Hepatocyte (in vitro differentiated cells): ENCODE results near the gene LONP2. TPM values are rescaled to one million over a fixed set of nuclear protein-coding genes. Genes with fewer than 3 reads are reported as not detected.
A peak's percentile ranks its signal among the peaks of the same experiment; 100 is the strongest.

Experiments used
- DNase-seq: peaks from one replicate; pipeline ENCODE4 v3.0.0-alpha.2; 2016; ENCODE audit warnings: low spot score
- H2AFZ ChIP-seq: fragments of 200-600 bp; sonication (generic); 2 replicates; pipeline ENCODE4 v1.6.0; 2016; ENCODE audit warnings: antibody characterized with exemption, mild to moderate bottlenecking
- H3K27ac ChIP-seq: fragments of 200-600 bp; sonication (generic); 2 replicates; pipeline ENCODE4 v1.5.1; 2016; ENCODE audit warnings: mild to moderate bottlenecking
- H3K27me3 ChIP-seq: fragments of 200-600 bp; sonication (generic); 2 replicates; pipeline ENCODE4 v1.6.1; 2016
- H3K36me3 ChIP-seq: fragments of 200-600 bp; sonication (generic); replicated peaks from 2 replicates; pipeline ENCODE4 v1.5.1; 2016; ENCODE audit warnings: low read depth; ENCODE audit not compliant: insufficient read depth
- H3K4me1 ChIP-seq: fragments of 200-600 bp; sonication (generic); 2 replicates; pipeline ENCODE4 v1.5.1; 2016; ENCODE audit warnings: mild to moderate bottlenecking, moderate library complexity; ENCODE audit not compliant: insufficient read depth
- H3K4me2 ChIP-seq: fragments of 200-600 bp; sonication (generic); 2 replicates; pipeline ENCODE4 v1.6.0; 2016
- H3K4me3 ChIP-seq: fragments of 200-600 bp; sonication (generic); 2 replicates; pipeline ENCODE4 v1.5.1; 2016; ENCODE audit warnings: mild to moderate bottlenecking
- H3K79me2 ChIP-seq: fragments of 200-600 bp; sonication (generic); 2 replicates; pipeline ENCODE4 v1.6.0; 2017; ENCODE audit warnings: mild to moderate bottlenecking
- H3K9me2 ChIP-seq: fragments of 200-600 bp; sonication (generic); replicated peaks from 2 replicates; pipeline ENCODE4 v1.6.0; 2017; ENCODE audit warnings: mild to moderate bottlenecking; ENCODE audit not compliant: insufficient read depth
- H3K9me3 ChIP-seq: fragments of 200-600 bp; sonication (generic); 2 replicates; pipeline ENCODE4 v1.5.1; 2016; ENCODE audit warnings: low read depth, mild to moderate bottlenecking
- H4K20me1 ChIP-seq: fragments of 200-600 bp; sonication (generic); 2 replicates; pipeline ENCODE4 v1.6.0; 2016; ENCODE audit warnings: mild to moderate bottlenecking; ENCODE audit not compliant: insufficient read depth, poor library complexity, severe bottlenecking
- EZH2 ChIP-seq: fragments of 200-600 bp; sonication (generic); IDR thresholded peaks from 2 replicates; pipeline ENCODE4 v1.6.1; 2016; ENCODE audit warnings: antibody characterized with exemption, mild to moderate bottlenecking, borderline replicate concordance
- EZH2phosphoT487 ChIP-seq: fragments of 200-600 bp; sonication (generic); IDR thresholded peaks from one replicate; pipeline ENCODE4 v1.6.1; 2018; ENCODE audit warnings: antibody characterized with exemption, mild to moderate bottlenecking, low read depth, moderate library complexity; ENCODE audit not compliant: unreplicated experiment, severe bottlenecking
- WGBS: methylation state at CpG from one replicate; pipeline ENCODE4 v1.1.6; 2016; ENCODE audit warnings: low lambda C conversion rate; ENCODE audit errors: missing lambda C conversion rate; 5-methylcytosine and 5-hydroxymethylcytosine counted together
- polyA plus RNA-seq: library from polyadenylated mRNA; unstranded; fragments of >200 nt; fragmentation: Nextera tagmentation; extraction: Ambion mirVana; gene quantifications from 2 replicates; pipeline ENCODE4 v1.2.1, GENCODE V29; 2016
- total RNA-seq: library from RNA; depleted of rRNA; stranded (reverse); fragments of >200 nt; gene quantifications from 2 replicates; pipeline ENCODE4 v1.2.3, GENCODE V29; 2014
- TF ChIP-seq, protein P1 (sequence below): fragments of 200-600 bp; sonication (generic); IDR thresholded peaks from 2 replicates; pipeline ENCODE4 v1.5.1; 2016; ENCODE audit warnings: antibody characterized with exemption, mild to moderate bottlenecking; ENCODE audit not compliant: poor library complexity

Gene LONP2
- total and polyA plus RNA-seq, 2 experiments from 2014 or later = 30.1 to 56.8 TPM

DNA sequence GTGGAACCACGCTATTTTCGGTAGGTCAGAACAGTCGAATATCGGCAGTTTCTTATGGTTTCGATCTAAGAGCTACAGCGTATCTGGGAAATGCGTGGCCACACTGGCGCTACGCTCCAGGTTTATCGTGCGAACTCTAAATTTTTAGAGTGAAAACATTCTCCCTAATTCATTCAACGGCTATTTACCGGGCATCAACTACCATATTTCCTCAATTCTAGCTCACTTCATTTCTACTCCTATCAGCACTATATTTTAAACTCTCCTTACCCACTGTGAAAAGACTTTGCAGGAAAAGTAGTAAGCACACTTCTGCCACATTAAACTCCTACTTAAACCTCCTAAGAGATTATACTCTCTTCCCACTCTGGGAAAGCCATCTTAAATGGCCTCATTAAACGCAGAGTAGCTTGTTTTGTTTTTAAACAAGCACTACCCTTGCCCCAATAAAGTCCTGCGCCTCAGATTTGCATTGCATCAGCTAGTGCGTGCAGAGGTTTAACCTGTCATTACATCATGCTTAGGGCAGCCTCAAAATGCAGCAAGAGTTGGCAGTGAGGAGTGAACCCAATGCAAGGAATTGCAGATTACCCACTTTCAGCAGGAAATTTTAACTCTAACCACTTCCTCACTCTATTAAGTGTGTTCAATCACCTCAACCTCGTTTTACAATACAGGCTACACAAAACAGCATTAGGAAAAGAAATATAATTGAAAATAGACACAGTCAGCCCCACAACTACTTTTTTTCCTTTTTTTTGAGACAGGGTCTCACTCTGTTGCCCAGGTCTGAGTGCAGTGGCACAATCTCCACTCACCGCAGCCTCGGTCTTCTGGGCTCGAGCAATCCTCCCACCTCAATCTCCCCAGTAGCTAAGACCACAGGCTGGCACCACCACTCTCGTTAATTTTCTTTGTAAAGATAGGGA, 122.3 kb downstream of the LONP2 start:
- H4K20me1 ChIP-seq = peaks cover 90% of the 10 kb centered on the region
- no peaks in the 10 kb centered on the region for H3K9me2 ChIP-seq
- DNase-seq = peak; percentile 73
- peak overlapping the region; percentile 35 for H2AFZ ChIP-seq
- peaks cover 28% of the 10 kb centered on the region for H3K4me1 ChIP-seq
- peak overlapping the region; percentile 97 for H3K27ac ChIP-seq
- no peaks in the 10 kb centered on the region for H3K27me3 ChIP-seq
- peak overlapping the region; percentile 91 for H3K4me2 ChIP-seq
- H3K9me3 ChIP-seq = no peaks in the 10 kb centered on the region
- WGBS = 17% methylated on average over 21 of the region's 21 CpGs
- H3K36me3 ChIP-seq = no peaks in the 10 kb centered on the region
- peaks cover 97% of the 10 kb centered on the region for H3K79me2 ChIP-seq
- TF ChIP-seq, protein P1, sequence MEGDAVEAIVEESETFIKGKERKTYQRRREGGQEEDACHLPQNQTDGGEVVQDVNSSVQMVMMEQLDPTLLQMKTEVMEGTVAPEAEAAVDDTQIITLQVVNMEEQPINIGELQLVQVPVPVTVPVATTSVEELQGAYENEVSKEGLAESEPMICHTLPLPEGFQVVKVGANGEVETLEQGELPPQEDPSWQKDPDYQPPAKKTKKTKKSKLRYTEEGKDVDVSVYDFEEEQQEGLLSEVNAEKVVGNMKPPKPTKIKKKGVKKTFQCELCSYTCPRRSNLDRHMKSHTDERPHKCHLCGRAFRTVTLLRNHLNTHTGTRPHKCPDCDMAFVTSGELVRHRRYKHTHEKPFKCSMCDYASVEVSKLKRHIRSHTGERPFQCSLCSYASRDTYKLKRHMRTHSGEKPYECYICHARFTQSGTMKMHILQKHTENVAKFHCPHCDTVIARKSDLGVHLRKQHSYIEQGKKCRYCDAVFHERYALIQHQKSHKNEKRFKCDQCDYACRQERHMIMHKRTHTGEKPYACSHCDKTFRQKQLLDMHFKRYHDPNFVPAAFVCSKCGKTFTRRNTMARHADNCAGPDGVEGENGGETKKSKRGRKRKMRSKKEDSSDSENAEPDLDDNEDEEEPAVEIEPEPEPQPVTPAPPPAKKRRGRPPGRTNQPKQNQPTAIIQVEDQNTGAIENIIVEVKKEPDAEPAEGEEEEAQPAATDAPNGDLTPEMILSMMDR = no peak
- TF ChIP-seq EZH2phosphoT487 (no peak), EZH2 (no peak)
- H3K4me3 ChIP-seq = peak overlapping the region; percentile 73

DNA sequence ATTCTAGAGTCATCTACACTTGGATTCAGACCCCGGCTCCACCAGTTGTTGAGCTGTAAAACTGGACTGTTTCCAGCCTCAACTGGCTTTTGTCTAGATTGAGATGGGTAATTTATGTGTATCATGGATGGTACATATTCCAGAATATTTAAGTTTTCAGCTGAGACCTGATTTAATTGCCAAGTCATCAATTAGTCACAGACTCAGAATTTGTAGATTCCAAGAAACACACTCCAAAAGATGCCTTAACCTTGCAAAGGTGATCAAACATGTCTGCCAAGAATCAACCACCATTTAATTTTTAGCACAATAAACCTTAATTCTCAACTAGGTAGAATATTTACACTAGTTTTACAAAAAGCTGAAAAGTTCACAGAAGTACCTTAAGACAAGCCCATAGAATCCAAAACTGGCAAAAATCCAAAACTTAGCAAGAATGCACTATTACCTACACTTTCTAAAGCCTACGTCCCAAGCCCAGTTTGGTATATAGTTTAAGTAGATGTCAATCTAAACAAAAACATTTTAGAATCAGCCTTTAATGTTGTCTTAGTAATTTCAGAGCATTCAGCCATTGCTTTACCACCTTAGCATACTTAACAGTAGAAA, 123.4 kb downstream of the LONP2 start:
- WGBS = 80% methylated on average over 2 of the region's 2 CpGs
- H4K20me1 ChIP-seq = peaks cover 94% of the 10 kb centered on the region

DNA sequence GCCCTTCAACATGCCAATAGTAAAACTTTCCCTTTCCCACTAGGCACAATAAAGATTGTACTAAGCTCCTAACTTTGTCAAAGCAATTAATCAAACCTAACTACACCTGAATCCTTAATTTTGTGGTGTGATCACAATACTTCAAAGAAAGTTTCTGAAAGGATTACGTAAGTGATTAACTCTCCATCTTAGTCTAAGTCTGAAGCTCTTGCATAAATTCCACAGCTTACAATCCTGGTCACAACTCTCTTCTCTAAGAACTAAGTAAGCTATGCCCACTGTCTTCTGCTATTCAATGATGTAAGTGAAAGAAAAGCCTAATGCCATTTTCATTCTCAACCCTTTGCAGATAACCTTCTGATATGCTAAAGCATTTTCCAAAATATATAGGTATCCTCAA, 125.7 kb downstream of the LONP2 start:
- Histone ChIP-seq H3K4me1 (peaks cover 33% of the 10 kb centered on the region), H2AFZ (no peak overlapping the region), H3K79me2 (peaks cover 97% of the 10 kb centered on the region), H3K9me2 (no peaks in the 10 kb centered on the region), H3K4me3 (no peak overlapping the region), H3K27ac (no peak overlapping the region), H3K36me3 (no peaks in the 10 kb centered on the region), H4K20me1 (peaks cover 96% of the 10 kb centered on the region), H3K4me2 (no peak overlapping the region), H3K27me3 (no peaks in the 10 kb centered on the region), H3K9me3 (no peaks in the 10 kb centered on the region)
- 88% methylated on average over 1 of the region's 1 CpG for WGBS
- no peak for DNase-seq
- TF ChIP-seq EZH2 (no peak), EZH2phosphoT487 (no peak)
- TF ChIP-seq, protein P1 = no peak

More for the DNA sequence above, 123.4 kb downstream of the LONP2 start:
- DNase-seq = no peak
- no peak for TF ChIP-seq EZH2
- TF ChIP-seq EZH2phosphoT487 = no peak
- TF ChIP-seq, protein P1 = no peak
- peak overlapping the region; percentile 97 for H3K27ac ChIP-seq
- H3K27me3 ChIP-seq = no peaks in the 10 kb centered on the region
- H3K36me3 ChIP-seq = no peaks in the 10 kb centered on the region
- peaks cover 28% of the 10 kb centered on the region for H3K4me1 ChIP-seq
- H3K9me3 ChIP-seq = no peaks in the 10 kb centered on the region
- no peak overlapping the region for H3K4me3 ChIP-seq
- peaks cover 97% of the 10 kb centered on the region for H3K79me2 ChIP-seq
- no peaks in the 10 kb centered on the region for H3K9me2 ChIP-seq
- peak overlapping the region; percentile 91 for H3K4me2 ChIP-seq
- H2AFZ ChIP-seq = no peak overlapping the region
